Measurements from ENCODE around the gene C17orf113.

GRCh38 chr17:42051645-42052044 lies 1.2 kb upstream of the C17orf113 start:
- TF ChIP-seq CTCF (IDR thresholded peaks at IDR 0.05; ENCODE audit: low read length) (no peak), EZH2 (IDR thresholded peaks at IDR 0.05; ENCODE audit: borderline replicate concordance, low read length) (no peak)
